ENCODE results near the gene RPS6KA2.
"Not testable (repeated sequence)": the region's sequence is repeated elsewhere in the genome, so short reads cannot be mapped to it uniquely, and the experiment has no call there.

Gene RPS6KA2

GRCh38 chr6:166389119-166389518, 237.9 kb downstream of the RPS6KA2 start:
- Mint-ChIP-seq H3K27ac (no peak overlapping the region), H3K27me3 (no peaks in the 10 kb centered on the region), H3K4me3 (no peak overlapping the region)

GRCh38 chr6:166388290-166389004, 238.6 kb downstream of the RPS6KA2 start:
- H3K36me3 Mint-ChIP-seq (ENCODE audit: low read depth) = peaks cover 2% of the 10 kb centered on the region
- DNase-seq = no peak
- peaks cover 5% of the 10 kb centered on the region for H3K4me1 Mint-ChIP-seq (ENCODE audit: low read depth)
- H3K27me3 Mint-ChIP-seq = no peaks in the 10 kb centered on the region
- no peaks in the 10 kb centered on the region for H3K9me3 Mint-ChIP-seq
- no peak overlapping the region for H3K4me3 Mint-ChIP-seq
- no peak overlapping the region for H3K27ac Mint-ChIP-seq

More at GRCh38 chr6:166389119-166389518, 237.9 kb downstream of the RPS6KA2 start:
- Mint-ChIP-seq H3K4me1 (ENCODE audit: low read depth) (peaks cover 2% of the 10 kb centered on the region), H3K9me3 (no peaks in the 10 kb centered on the region), H3K36me3 (ENCODE audit: low read depth) (no peaks in the 10 kb centered on the region)
- DNase-seq = no peak

- Mint-ChIP-seq H3K27me3 (no peaks in the 10 kb centered on the region), H3K4me3 (no peak overlapping the region), H3K9me3 (no peaks in the 10 kb centered on the region), H3K4me1 (ENCODE audit: low read depth) (peaks cover 5% of the 10 kb centered on the region), H3K27ac (no peak overlapping the region), H3K36me3 (ENCODE audit: low read depth) (peaks cover 2% of the 10 kb centered on the region)
- no peak for DNase-seq
Measured at GRCh38 chr6:166387642-166388289, 239.3 kb downstream of the RPS6KA2 start.

- not testable (repeated sequence) for H3K4me3 Mint-ChIP-seq
Measured at GRCh38 chr6:166387098-166387497, 240.0 kb downstream of the RPS6KA2 start.

GRCh38 chr6:166386111-166386510, 240.9 kb downstream of the RPS6KA2 start:
- H3K27ac Mint-ChIP-seq = no peak overlapping the region
- H3K36me3 Mint-ChIP-seq (ENCODE audit: low read depth) = peaks cover 7% of the 10 kb centered on the region
- no peak for DNase-seq
- H3K4me3 Mint-ChIP-seq = no peak overlapping the region
- peaks cover 13% of the 10 kb centered on the region for H3K4me1 Mint-ChIP-seq (ENCODE audit: low read depth)
- no peaks in the 10 kb centered on the region for H3K9me3 Mint-ChIP-seq
- H3K27me3 Mint-ChIP-seq = no peaks in the 10 kb centered on the region

More at GRCh38 chr6:166387098-166387497, 240.0 kb downstream of the RPS6KA2 start:
- not testable (repeated sequence) for H3K36me3 Mint-ChIP-seq (ENCODE audit: low read depth); DNase-seq; H3K9me3 Mint-ChIP-seq; H3K27me3 Mint-ChIP-seq; H3K27ac Mint-ChIP-seq; H3K4me1 Mint-ChIP-seq (ENCODE audit: low read depth)

GRCh38 chr6:166383802-166384363, 243.2 kb downstream of the RPS6KA2 start:
- not testable (repeated sequence) for H3K36me3 Mint-ChIP-seq (ENCODE audit: low read depth); DNase-seq; H3K27me3 Mint-ChIP-seq; H3K9me3 Mint-ChIP-seq
- Mint-ChIP-seq H3K4me3 (peak overlapping the region; percentile 82), H3K27ac (peak overlapping the region; percentile 75), H3K4me1 (ENCODE audit: low read depth) (peaks cover 17% of the 10 kb centered on the region)

- DNase-seq = peak; percentile 96
- Mint-ChIP-seq H3K9me3 (no peaks in the 10 kb centered on the region), H3K4me3 (peak within 1 kb of the TSS; percentile 90), H3K27ac (peak within 1 kb of the TSS; percentile 86), H3K27me3 (no peaks in the 10 kb centered on the region), H3K36me3 (ENCODE audit: low read depth) (peaks cover 7% of the 10 kb centered on the region), H3K4me1 (ENCODE audit: low read depth) (peaks cover 17% of the 10 kb centered on the region)
Measured at GRCh38 chr6:166382933-166383801, 243.9 kb downstream of the RPS6KA2 start, which contains the start of gene MPC1. TSS of gene MPC1 (minus strand) at chr6:166382940. CDS start at chr6:166382876, 64 bp downstream.

GRCh38 chr6:166382500-166382932, 244.5 kb downstream of the RPS6KA2 start:
- peaks cover 17% of the 10 kb centered on the region for H3K4me1 Mint-ChIP-seq (ENCODE audit: low read depth)
- H3K27me3 Mint-ChIP-seq = no peaks in the 10 kb centered on the region
- peaks cover 7% of the 10 kb centered on the region for H3K36me3 Mint-ChIP-seq (ENCODE audit: low read depth)
- no peak for DNase-seq
- H3K27ac Mint-ChIP-seq = peak overlapping the region; percentile 86
- H3K9me3 Mint-ChIP-seq = no peaks in the 10 kb centered on the region
- peak overlapping the region; percentile 90 for H3K4me3 Mint-ChIP-seq

- no peaks in the 10 kb centered on the region for H3K27me3 Mint-ChIP-seq
Measured at GRCh38 chr6:166381733-166382499, 245.1 kb downstream of the RPS6KA2 start.

GRCh38 chr6:166381381-166381732, 245.7 kb downstream of the RPS6KA2 start:
- peak overlapping the region; percentile 90 for H3K4me3 Mint-ChIP-seq
- H3K36me3 Mint-ChIP-seq (ENCODE audit: low read depth) = peaks cover 7% of the 10 kb centered on the region
- peaks cover 17% of the 10 kb centered on the region for H3K4me1 Mint-ChIP-seq (ENCODE audit: low read depth)
- DNase-seq = no peak
- H3K27me3 Mint-ChIP-seq = no peaks in the 10 kb centered on the region
- peak overlapping the region; percentile 86 for H3K27ac Mint-ChIP-seq
- no peaks in the 10 kb centered on the region for H3K9me3 Mint-ChIP-seq

More at GRCh38 chr6:166381733-166382499, 245.1 kb downstream of the RPS6KA2 start:
- Mint-ChIP-seq H3K4me1 (ENCODE audit: low read depth) (peaks cover 17% of the 10 kb centered on the region), H3K4me3 (peak overlapping the region; percentile 90), H3K27ac (peak overlapping the region; percentile 86), H3K9me3 (no peaks in the 10 kb centered on the region), H3K36me3 (ENCODE audit: low read depth) (peaks cover 7% of the 10 kb centered on the region)
- DNase-seq = peak; percentile 81

GRCh38 chr6:166379800-166380199, 247.3 kb downstream of the RPS6KA2 start:
- no peak for DNase-seq

GRCh38 chr6:166379103-166379586, 247.9 kb downstream of the RPS6KA2 start:
- Mint-ChIP-seq H3K4me3 (no peak overlapping the region), H3K9me3 (no peaks in the 10 kb centered on the region), H3K27me3 (no peaks in the 10 kb centered on the region), H3K27ac (no peak overlapping the region), H3K36me3 (ENCODE audit: low read depth) (peaks cover 7% of the 10 kb centered on the region), H3K4me1 (ENCODE audit: low read depth) (peaks cover 21% of the 10 kb centered on the region)
- DNase-seq = no peak

More at GRCh38 chr6:166379800-166380199, 247.3 kb downstream of the RPS6KA2 start:
- no peaks in the 10 kb centered on the region for H3K9me3 Mint-ChIP-seq
- H3K27ac Mint-ChIP-seq = no peak overlapping the region
- no peak overlapping the region for H3K4me3 Mint-ChIP-seq
- H3K4me1 Mint-ChIP-seq (ENCODE audit: low read depth) = peaks cover 22% of the 10 kb centered on the region
- no peaks in the 10 kb centered on the region for H3K27me3 Mint-ChIP-seq
- peaks cover 7% of the 10 kb centered on the region for H3K36me3 Mint-ChIP-seq (ENCODE audit: low read depth)

- Mint-ChIP-seq H3K9me3 (no peaks in the 10 kb centered on the region), H3K27ac (no peak overlapping the region), H3K36me3 (ENCODE audit: low read depth) (peaks cover 5% of the 10 kb centered on the region), H3K4me3 (no peak overlapping the region), H3K27me3 (no peaks in the 10 kb centered on the region), H3K4me1 (ENCODE audit: low read depth) (peaks cover 18% of the 10 kb centered on the region)
- no peak for DNase-seq
Measured at GRCh38 chr6:166377721-166378120, 249.3 kb downstream of the RPS6KA2 start.

Data from activated T-cell treated with anti-CD3 and anti-CD28 coated beads, Interleukin-2, amount 50 U/mL, for 24 hours (primary cell).